ENCODE data around the gene FRRS1. TPM values are rescaled to one million over a fixed set of nuclear protein-coding genes. Genes with fewer than 3 reads are reported as not detected.
"Not testable (repeated sequence)": the region's sequence is repeated elsewhere in the genome, so short reads cannot be mapped to it uniquely, and the experiment has no call there.

The FRRS1 gene
- polyA plus RNA-seq, 3 donors, result 7.3 to 13.4 (median 9.5) TPM

- no peak for DNase-seq
Measured at GRCh38 chr1:99768104-99768503, 1.7 kb upstream of the FRRS1 start.

- DNase-seq, result no peak
Measured at GRCh38 chr1:99764909-99765308, 1.5 kb downstream of the FRRS1 start.

GRCh38 chr1:99764439-99764838 lies 2.0 kb downstream of the FRRS1 start:
- no peak for DNase-seq

GRCh38 chr1:99763956-99764355 lies 2.5 kb downstream of the FRRS1 start:
- DNase-seq, result no peak

- no peak for DNase-seq
Measured at GRCh38 chr1:99761774-99762173, 4.7 kb downstream of the FRRS1 start.

- no peak for DNase-seq
Measured at GRCh38 chr1:99759518-99760160, 6.8 kb downstream of the FRRS1 start.

GRCh38 chr1:99758686-99759517 lies 7.5 kb downstream of the FRRS1 start:
- DNase-seq, result not testable (repeated sequence)

- no peak for DNase-seq
Measured at GRCh38 chr1:99758073-99758511, 8.3 kb downstream of the FRRS1 start.

GRCh38 chr1:99756598-99756997 lies 9.8 kb downstream of the FRRS1 start:
- no peak for DNase-seq

- DNase-seq, result no peak
Measured at GRCh38 chr1:99755664-99756063, 10.8 kb downstream of the FRRS1 start.

- no peak for DNase-seq
Measured at GRCh38 chr1:99754697-99755096, 11.7 kb downstream of the FRRS1 start.

- DNase-seq, result no peak
Measured at GRCh38 chr1:99754055-99754626, 12.3 kb downstream of the FRRS1 start.

GRCh38 chr1:99751877-99752504 lies 14.4 kb downstream of the FRRS1 start:
- DNase-seq, result no peak

- DNase-seq, result no peak
Measured at GRCh38 chr1:99749504-99750347, 16.7 kb downstream of the FRRS1 start.

- DNase-seq, result no peak
Measured at GRCh38 chr1:99748419-99748818, 18.0 kb downstream of the FRRS1 start.

GRCh38 chr1:99745684-99746083 lies 20.8 kb downstream of the FRRS1 start:
- DNase-seq, result no peak

GRCh38 chr1:99745061-99745460 lies 21.4 kb downstream of the FRRS1 start:
- DNase-seq, result no peak

GRCh38 chr1:99740141-99740540 lies 26.3 kb downstream of the FRRS1 start:
- no peak for DNase-seq

- no peak for DNase-seq
Measured at GRCh38 chr1:99738858-99739465, 27.5 kb downstream of the FRRS1 start.

GRCh38 chr1:99737016-99737415 lies 29.4 kb downstream of the FRRS1 start:
- peak; percentile 36 for DNase-seq

GRCh38 chr1:99735852-99736251 lies 30.6 kb downstream of the FRRS1 start:
- DNase-seq, result no peak
